Psoas muscle (tissue), 8 donors: ENCODE results near the gene CUEDC1. TPM values are rescaled to one million over a fixed set of nuclear protein-coding genes. Genes with fewer than 3 reads are reported as not detected.

Experiments
- ATAC-seq, 4 donors: fragments of 200-7000 bp; cut with Tn5 transposase; one replicate each; pipeline ENCODE4 v1.9.1; 2020; ENCODE audit warnings: moderate library complexity in 3 of 4, mild to moderate bottlenecking in 2 of 4
- DNase-seq, 2 donors: peaks; one replicate each; pipeline ENCODE4 v3.0.0-alpha.2; 2020
- H3K27ac ChIP-seq: fragments of 200-600 bp; one replicate; pipeline ENCODE4 v1.8.0; 2022
- H3K27me3 ChIP-seq, 3 donors: fragments of 200-600 bp in 1 of 3; one replicate each; pipeline versions ENCODE4 v1.6.1 to v1.8.0; 2013 to 2022; ENCODE audit warnings: low read length in 2 of 3, mild to moderate bottlenecking in 2 of 3, moderate library complexity in 1 of 3; ENCODE audit not compliant: insufficient read depth in 3 of 3
- H3K36me3 ChIP-seq, 2 donors: fragments of 200-600 bp in 1 of 2; one replicate each; pipeline versions ENCODE4 v1.6.1 to v1.8.0; 2013 to 2022; ENCODE audit warnings: low read depth in 1 of 2, mild to moderate bottlenecking in 1 of 2, moderate library complexity in 1 of 2; ENCODE audit not compliant: insufficient read depth in 1 of 2
- H3K4me1 ChIP-seq: fragments of 200-600 bp; one replicate; pipeline ENCODE4 v1.8.0; 2022
- H3K4me3 ChIP-seq: fragments of 200-600 bp; one replicate; pipeline ENCODE4 v1.8.0; 2022; ENCODE audit warnings: mild to moderate bottlenecking
- H3K9me3 ChIP-seq: fragments of 200-600 bp; one replicate; pipeline ENCODE4 v1.8.0; 2022
- WGBS, 3 donors: extraction: QIAGEN DNeasy Blood & Tissue Kit; methylation state at CpG; one replicate each; pipeline versions ENCODE4 v1.1.6 to v1.1.7; 2013; 5-methylcytosine and 5-hydroxymethylcytosine counted together
- intact Hi-C, 2 donors: fragments of 100-400 bp; cut with DNase I; formaldehyde crosslinking; loops; one replicate each; pipeline versions ENCODE4 v1.11.0 to v1.14.2; 2022
- polyA plus RNA-seq, 3 donors: library from polyadenylated mRNA; stranded (reverse); fragments of 200-250 nt; gene quantifications; one replicate each; pipeline ENCODE4 v1.2.3, GENCODE V29; 2013
- total RNA-seq, 4 donors: library from RNA; stranded (reverse); fragmentation: NEBNext Ultra II Directional in 2 of 4; extraction: Animal tissue kit (Norgen Biotek cat#: 25700) in 2 of 4; gene quantifications; one replicate each; pipeline versions ENCODE4 v1.2.1 to v1.2.4, GENCODE V29; 2021 to 2023
- TF ChIP-seq, protein P1 (sequence below): fragments of 200-600 bp; IDR thresholded peaks from one replicate; pipeline ENCODE4 v1.8.0; 2022; ENCODE audit warnings: antibody characterized with exemption
- donor health status: healthy with polysubstance abuse.
- donor health status: DM: no; HTN: no; CAD: no; lungs with moderate emphysema.
- donor health status: Bipolar disorder and iron deficiency.
- donor health status: healthy.
- donor health status: DM: yes; HTN: yes; CAD: no.
- donor health status: DM: no; HTN: no; CAD: no.
- donor health status: DM: no; HTN: no; CAD: no.
- donor health status: DM: yes; HTN: yes; CAD: no.

CUEDC1 gene
- total and polyA plus RNA-seq, 7 donors: 28.0 to 67.2 (median 46.4) TPM

DNA sequence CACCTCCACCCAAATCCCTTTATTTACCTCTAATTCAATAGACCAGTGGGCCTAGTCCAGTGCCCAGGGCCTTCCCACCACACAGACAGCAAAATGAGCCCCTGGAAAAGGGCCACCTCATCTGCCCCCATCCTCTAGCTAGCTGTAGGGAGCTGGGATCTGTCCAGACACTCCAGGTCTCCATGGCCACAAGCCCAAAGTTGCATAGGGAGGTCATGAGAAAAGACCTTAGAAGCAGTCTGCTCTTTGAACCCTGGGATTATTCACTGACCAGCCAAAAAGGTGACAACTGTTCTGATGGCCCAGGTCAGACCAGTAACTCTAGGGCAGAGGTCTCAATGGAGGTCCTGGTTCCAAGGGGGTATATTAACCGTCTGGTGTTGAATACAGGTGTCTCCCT is 2.0 kb downstream of the CUEDC1 start:
- H3K4me1 ChIP-seq: peaks cover 74% of the 10 kb centered on the region
- H3K4me3 ChIP-seq: peak overlapping the region; percentile 96
- TF ChIP-seq, protein P1, sequence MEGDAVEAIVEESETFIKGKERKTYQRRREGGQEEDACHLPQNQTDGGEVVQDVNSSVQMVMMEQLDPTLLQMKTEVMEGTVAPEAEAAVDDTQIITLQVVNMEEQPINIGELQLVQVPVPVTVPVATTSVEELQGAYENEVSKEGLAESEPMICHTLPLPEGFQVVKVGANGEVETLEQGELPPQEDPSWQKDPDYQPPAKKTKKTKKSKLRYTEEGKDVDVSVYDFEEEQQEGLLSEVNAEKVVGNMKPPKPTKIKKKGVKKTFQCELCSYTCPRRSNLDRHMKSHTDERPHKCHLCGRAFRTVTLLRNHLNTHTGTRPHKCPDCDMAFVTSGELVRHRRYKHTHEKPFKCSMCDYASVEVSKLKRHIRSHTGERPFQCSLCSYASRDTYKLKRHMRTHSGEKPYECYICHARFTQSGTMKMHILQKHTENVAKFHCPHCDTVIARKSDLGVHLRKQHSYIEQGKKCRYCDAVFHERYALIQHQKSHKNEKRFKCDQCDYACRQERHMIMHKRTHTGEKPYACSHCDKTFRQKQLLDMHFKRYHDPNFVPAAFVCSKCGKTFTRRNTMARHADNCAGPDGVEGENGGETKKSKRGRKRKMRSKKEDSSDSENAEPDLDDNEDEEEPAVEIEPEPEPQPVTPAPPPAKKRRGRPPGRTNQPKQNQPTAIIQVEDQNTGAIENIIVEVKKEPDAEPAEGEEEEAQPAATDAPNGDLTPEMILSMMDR: no peak
- DNase-seq: peak in 1 of 2 donors; percentile 6
- H3K9me3 ChIP-seq: no peaks in the 10 kb centered on the region
- H3K27me3 ChIP-seq: no peaks in the 10 kb centered on the region
- no peaks in the 10 kb centered on the region for H3K36me3 ChIP-seq
- 50 to 61% (median 54%) methylated on average over 1 of the region's 1 CpG for WGBS, 3 donors
- ATAC-seq: no peak
- peak overlapping the region; percentile 99 for H3K27ac ChIP-seq
- intact Hi-C loops: loop anchor here in 1 of 2 donors (5.0 kb wide), 1 partner anchor 96 kb away; no protein-coding TSS in a partner anchor

DNA sequence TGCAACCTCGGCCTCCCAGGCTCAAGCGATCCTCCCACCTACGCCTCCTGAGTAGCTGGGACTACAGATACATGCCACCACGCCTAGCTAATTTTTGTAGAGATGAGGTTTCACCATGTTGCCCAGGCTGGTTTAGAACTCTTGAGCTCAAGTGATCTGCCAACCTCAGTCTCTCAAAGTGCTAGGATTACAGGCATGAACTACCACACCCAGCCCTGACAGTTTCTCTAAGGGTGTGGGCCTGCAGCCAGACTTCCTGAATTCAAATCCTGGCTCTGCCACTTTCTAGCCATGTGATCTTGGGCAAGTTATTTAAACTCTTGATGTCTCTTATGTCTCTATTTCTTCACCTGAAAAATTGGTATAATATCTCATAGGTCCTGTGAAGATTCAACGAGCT is 5.6 kb downstream of the CUEDC1 start:
- TF ChIP-seq, protein P1: no peak
- intact Hi-C loops: loop anchor here (2.0 to 5.0 kb wide), 5 partner anchors 37 to 92 kb away; partner anchors contain the start of gene VEZF1 (in 1 of the 2)
- no peaks in the 10 kb centered on the region for H3K27me3 ChIP-seq
- DNase-seq (peak in 1 of 2 donors; percentile 48), ATAC-seq (peak in 3 of 4 donors; percentile 14 to 38 (median 15))
- 52 to 93% (median 53%) methylated on average over 5 of the region's 5 CpGs for WGBS, 3 donors
- H3K9me3 ChIP-seq: no peaks in the 10 kb centered on the region
- no peaks in the 10 kb centered on the region for H3K36me3 ChIP-seq
- no peak overlapping the region for H3K4me3 ChIP-seq
- H3K27ac ChIP-seq: peak overlapping the region; percentile 99
- H3K4me1 ChIP-seq: peaks cover 92% of the 10 kb centered on the region

DNA sequence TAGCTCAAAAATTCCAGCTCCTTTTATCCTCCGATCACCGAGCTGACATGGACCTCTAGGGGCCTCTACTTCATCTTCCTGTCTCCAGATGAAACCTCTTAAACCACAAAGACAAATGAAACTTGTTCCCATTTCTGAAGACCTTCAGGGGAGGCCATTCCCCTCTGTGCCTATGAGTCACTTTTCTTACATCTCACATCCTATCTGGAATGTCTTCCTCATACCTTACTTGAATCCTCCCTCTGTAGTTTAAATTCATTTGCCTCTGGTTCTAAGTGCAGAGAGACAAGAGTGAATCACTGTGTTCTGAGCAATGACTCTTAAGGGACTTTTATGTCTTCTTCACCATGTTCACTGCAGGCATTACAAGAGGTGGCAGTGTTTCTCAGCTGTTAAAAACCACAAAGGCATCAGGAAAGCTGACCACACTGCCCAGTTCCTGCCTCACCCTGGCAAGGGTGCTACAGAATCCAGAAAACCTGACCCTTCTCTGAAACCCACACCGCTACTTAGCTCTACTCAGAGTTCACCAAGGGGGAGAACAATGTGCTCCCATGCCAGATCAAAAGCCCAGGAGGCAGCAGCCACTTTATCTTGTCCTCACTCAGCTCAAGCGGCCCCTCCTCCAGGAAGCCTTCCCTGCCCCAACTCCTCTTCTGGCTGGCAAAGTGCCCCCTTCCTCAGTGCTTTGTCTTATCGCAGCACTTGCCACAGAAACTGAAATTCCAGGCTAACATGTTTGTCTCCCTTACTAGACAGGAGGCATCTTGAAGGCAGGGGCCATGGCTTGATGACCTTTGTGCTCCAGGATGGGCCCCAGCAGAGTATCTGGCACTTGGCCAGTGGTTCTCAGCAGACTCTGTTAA is 6.4 kb downstream of the CUEDC1 start:
- H3K27ac ChIP-seq: peak overlapping the region; percentile 99
- H3K9me3 ChIP-seq: no peaks in the 10 kb centered on the region
- WGBS, 3 donors: 28 to 63% (median 28%) methylated on average over 5 of the region's 5 CpGs
- peak overlapping the region; percentile 18 for H3K4me3 ChIP-seq
- ATAC-seq (peak; percentile 78 to 85 (median 81)), DNase-seq (peak; percentile 65 to 70)
- no peaks in the 10 kb centered on the region for H3K36me3 ChIP-seq
- TF ChIP-seq, protein P1: no peak
- intact Hi-C loops: loop anchor here (2.0 to 5.0 kb wide), 3 partner anchors 38 to 56 kb away; partner anchors contain the start of gene VEZF1 (in 1 of the 2)
- peaks cover 92% of the 10 kb centered on the region for H3K4me1 ChIP-seq
- H3K27me3 ChIP-seq: no peaks in the 10 kb centered on the region

DNA sequence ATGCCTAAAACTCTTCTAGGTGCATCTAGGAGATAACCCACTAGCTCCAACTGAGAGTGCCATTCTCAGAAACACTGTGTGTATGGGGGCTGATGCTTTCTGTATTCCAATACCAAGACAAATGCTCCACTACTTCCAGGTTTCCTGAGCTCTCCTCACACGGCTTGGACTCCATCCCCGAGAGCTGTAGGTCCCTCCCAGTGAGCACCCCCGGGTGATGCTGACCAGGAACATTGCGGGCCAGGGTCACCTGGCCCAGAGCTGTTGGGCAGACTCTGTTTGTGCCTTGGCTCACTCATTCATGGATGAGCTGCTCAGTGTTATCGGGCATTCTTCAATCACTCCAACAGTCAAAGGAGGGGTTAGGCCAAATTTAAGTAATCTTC is 7.0 kb downstream of the CUEDC1 start:
- Histone ChIP-seq H3K27me3 (no peaks in the 10 kb centered on the region), H3K9me3 (no peaks in the 10 kb centered on the region), H3K4me3 (no peak overlapping the region), H3K4me1 (peaks cover 92% of the 10 kb centered on the region), H3K27ac (peak overlapping the region; percentile 99), H3K36me3 (no peaks in the 10 kb centered on the region)
- 47 to 66% (median 54%) methylated on average over 5 of the region's 5 CpGs for WGBS, 3 donors
- no peak for ATAC-seq
- DNase-seq: peak in 1 of 2 donors; percentile 48
- intact Hi-C loops: loop anchor here (2.0 to 5.0 kb wide), 3 partner anchors 39 to 56 kb away; partner anchors contain the start of gene VEZF1 (in 1 of the 2)
- TF ChIP-seq, protein P1: no peak
